HEK293 (cell line): ENCODE measurements around the gene C2orf74.

ENCODE experiments used
- CTCF ChIA-PET: fragments of 350-600 bp; formaldehyde crosslinking; extraction: SDS; loops from one replicate; lab custom pipeline; 2021; ENCODE audit warnings: antibody characterized with exemption; lab: Yijun Ruan, JAX
- POLR2A ChIA-PET: fragments of 300-600 bp; formaldehyde crosslinking; extraction: SDS; loops from one replicate; lab custom pipeline; 2020; ENCODE audit warnings: antibody characterized with exemption, inconsistent platforms; lab: Yijun Ruan, JAX
- H3K27ac ChIP-seq: fragments of 200-500 bp; sonication (Bioruptor generic); 2 replicates; pipeline ENCODE4 v1.5.1; 2014; ENCODE audit warnings: low read depth, low read length, control low read depth, inconsistent platforms; ENCODE audit errors: extremely low read depth
- H3K36me3 ChIP-seq, 2 experiments: fragments of 200-500 bp in 1 of 2; sonication (Bioruptor generic) in 1 of 2; 1 replicate in 1 of 2; 2 replicates in 1 of 2; pipeline ENCODE4 v1.5.1; 2014 to 2017; ENCODE audit warnings: inconsistent platforms in 2 of 2, low read length in 2 of 2; ENCODE audit not compliant: control insufficient read depth in 2 of 2, insufficient read depth in 1 of 2
- H3K4me1 ChIP-seq: fragments of 200-500 bp; sonication (Bioruptor generic); 2 replicates; pipeline ENCODE4 v1.5.1; 2014; ENCODE audit warnings: mild to moderate bottlenecking, low read length, inconsistent platforms; ENCODE audit not compliant: control insufficient read depth, insufficient read depth
- H3K4me3 ChIP-seq: 2 replicates; pipeline ENCODE4 v1.5.1; 2011; ENCODE audit warnings: low read depth, mild to moderate bottlenecking, control low read depth, low read length, moderate library complexity
- H3K9me3 ChIP-seq: fragments of 200-500 bp; sonication (Bioruptor generic); 2 replicates; pipeline ENCODE4 v1.5.1; 2014; ENCODE audit warnings: low read depth, low read length, inconsistent platforms; ENCODE audit not compliant: control insufficient read depth, insufficient read depth
- CTCF ChIP-seq: fragments of 450-650 bp; formaldehyde crosslinking; IDR thresholded peaks from 2 replicates; pipeline ENCODE4 v1.5.1; 2016; ENCODE audit warnings: missing biosample characterization, missing genetic modification characterization
- KLF8 ChIP-seq: fragments of 450-650 bp; formaldehyde crosslinking; IDR thresholded peaks from 2 replicates; pipeline ENCODE4 v1.5.1; 2016; ENCODE audit warnings: missing biosample characterization, missing genetic modification characterization
- PRDM2 ChIP-seq: fragments of 450-650 bp; formaldehyde crosslinking; IDR thresholded peaks from 2 replicates; pipeline ENCODE4 v1.5.1; 2016; ENCODE audit warnings: missing biosample characterization, missing genetic modification characterization, borderline replicate concordance
- ZBTB11 ChIP-seq: fragments of 450-650 bp; formaldehyde crosslinking; conservative IDR thresholded peaks from 2 replicates; pipeline ENCODE4 v1.5.1; 2016; ENCODE audit warnings: low read depth, missing biosample characterization, missing genetic modification characterization
- ZBTB17 ChIP-seq: fragments of 450-650 bp; formaldehyde crosslinking; IDR thresholded peaks from 2 replicates; pipeline ENCODE4 v1.5.1; 2016; ENCODE audit warnings: missing biosample characterization, missing genetic modification characterization
- ZBTB21 ChIP-seq: fragments of 450-650 bp; formaldehyde crosslinking; IDR thresholded peaks from 2 replicates; pipeline ENCODE4 v1.5.1; 2017; ENCODE audit warnings: missing biosample characterization, missing genetic modification characterization
- ZEB2 ChIP-seq: fragments of 450-650 bp; formaldehyde crosslinking; IDR thresholded peaks from 2 replicates; pipeline ENCODE4 v1.5.1; 2016; ENCODE audit warnings: missing biosample characterization, missing genetic modification characterization
- ZNF10 ChIP-seq: fragments of 450-650 bp; formaldehyde crosslinking; IDR thresholded peaks from 2 replicates; pipeline ENCODE4 v1.5.1; 2017; ENCODE audit warnings: missing biosample characterization, missing genetic modification characterization
- ZNF18 ChIP-seq: fragments of 450-650 bp; formaldehyde crosslinking; IDR thresholded peaks from 2 replicates; pipeline ENCODE4 v1.5.1; 2016; ENCODE audit warnings: missing biosample characterization, missing genetic modification characterization
- ZNF24 ChIP-seq: fragments of 450-650 bp; formaldehyde crosslinking; IDR thresholded peaks from 2 replicates; pipeline ENCODE4 v1.5.1; 2016; ENCODE audit warnings: missing biosample characterization, missing genetic modification characterization
- ZNF26 ChIP-seq: fragments of 450-650 bp; formaldehyde crosslinking; IDR thresholded peaks from 2 replicates; pipeline ENCODE4 v1.5.1; 2016; ENCODE audit warnings: missing biosample characterization, missing genetic modification characterization
- ZNF266 ChIP-seq: fragments of 450-650 bp; formaldehyde crosslinking; IDR thresholded peaks from 2 replicates; pipeline ENCODE4 v1.5.1; 2016; ENCODE audit warnings: missing biosample characterization, missing genetic modification characterization, low read depth
- ZNF302 ChIP-seq: fragments of 450-650 bp; formaldehyde crosslinking; IDR thresholded peaks from 2 replicates; pipeline ENCODE4 v1.5.1; 2016; ENCODE audit warnings: missing biosample characterization, missing genetic modification characterization, low read depth
- ZNF391 ChIP-seq: fragments of 450-650 bp; formaldehyde crosslinking; IDR thresholded peaks from 2 replicates; pipeline ENCODE4 v1.5.1; 2016; ENCODE audit warnings: low read depth, missing biosample characterization, missing genetic modification characterization, borderline replicate concordance
- ZNF510 ChIP-seq: fragments of 450-650 bp; formaldehyde crosslinking; IDR thresholded peaks from 2 replicates; pipeline ENCODE4 v1.5.1; 2018; ENCODE audit warnings: mild to moderate bottlenecking, missing genetic modification characterization, missing biosample characterization; ENCODE audit not compliant: insufficient replicate concordance
- ZNF513 ChIP-seq: fragments of 450-650 bp; IDR thresholded peaks from 2 replicates; pipeline ENCODE4 v1.5.1; 2018; ENCODE audit warnings: missing biosample characterization, missing genetic modification characterization
- ZNF624 ChIP-seq: fragments of 450-650 bp; formaldehyde crosslinking; IDR thresholded peaks from 2 replicates; pipeline ENCODE4 v1.5.1; 2017; ENCODE audit warnings: missing biosample characterization, missing genetic modification characterization
- ZNF830 ChIP-seq: fragments of 450-650 bp; IDR thresholded peaks from 2 replicates; pipeline ENCODE4 v1.5.0; 2018; ENCODE audit warnings: missing biosample characterization, missing genetic modification characterization, low read depth, mild to moderate bottlenecking, moderate library complexity

The C2orf74 gene

GRCh38 chr2:61149074-61149473 is 12.9 kb upstream of the C2orf74 start:
- H3K36me3 ChIP-seq: peaks cover 0 to 32% of the 10 kb centered on the region in 2 experiments; a peak in 2 of 3 replicates
- H3K4me1 ChIP-seq: no peaks in the 10 kb centered on the region
- no peak overlapping the region for H3K4me3 ChIP-seq
- POLR2A ChIA-PET: no interaction called here
- TF ChIP-seq ZNF830 (tag by site-specific recombination) (no peak), ZNF26 (tag by site-specific recombination) (no peak), ZNF266 (no peak)
- no peak overlapping the region for H3K27ac ChIP-seq
- CTCF ChIA-PET: interaction anchor here (0.6 kb wide), 1 partner anchor 16 kb away, joined by 3 read pairs; no protein-coding TSS in a partner anchor
- H3K9me3 ChIP-seq: no peaks in the 10 kb centered on the region

- Histone ChIP-seq H3K9me3 (no peaks in the 10 kb centered on the region), H3K36me3 (peaks cover 0 to 32% of the 10 kb centered on the region in 2 experiments; a peak in 2 of 3 replicates), H3K4me3 (no peak overlapping the region), H3K4me1 (no peaks in the 10 kb centered on the region), H3K27ac (no peak overlapping the region)
- TF ChIP-seq ZNF18 (tag by site-specific recombination) (no peak), ZNF10 (no peak), ZNF624 (no peak), ZNF24 (tag by site-specific recombination) (no peak), ZBTB21 (tag by site-specific recombination) (no peak), ZBTB11 (tag by site-specific recombination) (no peak), CTCF (tag by site-specific recombination) (no peak), ZNF391 (no peak), PRDM2 (no peak), ZNF302 (tag by site-specific recombination) (no peak), ZEB2 (no peak), ZBTB17 (tag by site-specific recombination) (no peak), ZNF510 (tag by site-specific recombination) (no peak), ZNF513 (tag by site-specific recombination) (no peak), KLF8 (no peak)
- ChIA-PET POLR2A (no interaction called here), CTCF (no interaction called here)
Measured at GRCh38 chr2:61151436-61151835, 10.6 kb upstream of the C2orf74 start.
